ENCODE data around the gene HCFC1. TPM values are rescaled to one million over a fixed set of nuclear protein-coding genes. Genes with fewer than 3 reads are reported as not detected.
A peak's percentile ranks its signal among the peaks of the same experiment; 100 is the strongest.

Gene HCFC1
- total and polyA plus RNA-seq, 9 of the 15 experiments (the other 6 are each of a cell fraction or from before 2014, with no cell fraction given) = 2.8 to 133 (median 17.1) TPM

DNA sequence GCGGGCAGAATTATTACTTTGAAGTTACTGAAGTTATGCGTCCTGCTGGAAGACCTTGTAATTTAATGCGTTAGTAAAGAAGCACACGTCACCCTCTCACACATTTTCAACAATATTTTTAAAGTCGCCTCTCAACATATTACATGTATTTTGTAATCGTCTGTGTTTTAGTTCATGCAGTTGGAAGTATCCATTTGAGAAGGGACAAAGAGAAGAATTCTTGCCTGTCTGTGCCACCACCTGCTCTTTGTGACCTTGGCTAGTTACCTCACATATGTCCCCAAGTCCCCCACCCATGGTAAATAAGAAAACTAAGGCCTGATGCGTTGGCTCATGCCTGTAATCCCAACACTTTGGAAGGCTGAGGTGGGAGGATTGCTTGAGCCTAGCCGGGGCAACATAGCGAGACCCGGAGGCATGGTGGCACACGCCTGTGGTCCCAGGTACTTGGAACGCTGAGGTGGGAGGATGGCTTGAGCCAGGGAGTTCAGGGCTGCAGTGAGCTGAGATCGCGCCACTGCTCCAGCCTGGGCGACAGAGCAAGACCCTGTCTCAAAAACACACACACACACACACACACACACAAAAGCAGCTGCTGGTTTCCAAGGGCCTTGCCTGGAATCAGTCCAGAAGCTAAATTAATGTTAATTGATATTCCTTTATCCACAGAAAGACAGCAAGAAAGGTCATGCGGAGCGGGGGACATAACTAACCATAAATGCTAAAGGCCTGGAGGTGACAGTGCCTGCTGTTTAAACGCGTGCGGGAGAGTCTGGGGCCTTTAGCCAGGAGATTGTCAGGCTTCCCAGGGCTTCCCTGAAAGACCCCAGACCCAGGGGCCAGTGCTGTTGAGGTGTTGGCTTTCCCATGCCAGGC lies 1.7 kb upstream of the HCFC1 start (continued):
- TF ChIP-seq, protein P1, sequence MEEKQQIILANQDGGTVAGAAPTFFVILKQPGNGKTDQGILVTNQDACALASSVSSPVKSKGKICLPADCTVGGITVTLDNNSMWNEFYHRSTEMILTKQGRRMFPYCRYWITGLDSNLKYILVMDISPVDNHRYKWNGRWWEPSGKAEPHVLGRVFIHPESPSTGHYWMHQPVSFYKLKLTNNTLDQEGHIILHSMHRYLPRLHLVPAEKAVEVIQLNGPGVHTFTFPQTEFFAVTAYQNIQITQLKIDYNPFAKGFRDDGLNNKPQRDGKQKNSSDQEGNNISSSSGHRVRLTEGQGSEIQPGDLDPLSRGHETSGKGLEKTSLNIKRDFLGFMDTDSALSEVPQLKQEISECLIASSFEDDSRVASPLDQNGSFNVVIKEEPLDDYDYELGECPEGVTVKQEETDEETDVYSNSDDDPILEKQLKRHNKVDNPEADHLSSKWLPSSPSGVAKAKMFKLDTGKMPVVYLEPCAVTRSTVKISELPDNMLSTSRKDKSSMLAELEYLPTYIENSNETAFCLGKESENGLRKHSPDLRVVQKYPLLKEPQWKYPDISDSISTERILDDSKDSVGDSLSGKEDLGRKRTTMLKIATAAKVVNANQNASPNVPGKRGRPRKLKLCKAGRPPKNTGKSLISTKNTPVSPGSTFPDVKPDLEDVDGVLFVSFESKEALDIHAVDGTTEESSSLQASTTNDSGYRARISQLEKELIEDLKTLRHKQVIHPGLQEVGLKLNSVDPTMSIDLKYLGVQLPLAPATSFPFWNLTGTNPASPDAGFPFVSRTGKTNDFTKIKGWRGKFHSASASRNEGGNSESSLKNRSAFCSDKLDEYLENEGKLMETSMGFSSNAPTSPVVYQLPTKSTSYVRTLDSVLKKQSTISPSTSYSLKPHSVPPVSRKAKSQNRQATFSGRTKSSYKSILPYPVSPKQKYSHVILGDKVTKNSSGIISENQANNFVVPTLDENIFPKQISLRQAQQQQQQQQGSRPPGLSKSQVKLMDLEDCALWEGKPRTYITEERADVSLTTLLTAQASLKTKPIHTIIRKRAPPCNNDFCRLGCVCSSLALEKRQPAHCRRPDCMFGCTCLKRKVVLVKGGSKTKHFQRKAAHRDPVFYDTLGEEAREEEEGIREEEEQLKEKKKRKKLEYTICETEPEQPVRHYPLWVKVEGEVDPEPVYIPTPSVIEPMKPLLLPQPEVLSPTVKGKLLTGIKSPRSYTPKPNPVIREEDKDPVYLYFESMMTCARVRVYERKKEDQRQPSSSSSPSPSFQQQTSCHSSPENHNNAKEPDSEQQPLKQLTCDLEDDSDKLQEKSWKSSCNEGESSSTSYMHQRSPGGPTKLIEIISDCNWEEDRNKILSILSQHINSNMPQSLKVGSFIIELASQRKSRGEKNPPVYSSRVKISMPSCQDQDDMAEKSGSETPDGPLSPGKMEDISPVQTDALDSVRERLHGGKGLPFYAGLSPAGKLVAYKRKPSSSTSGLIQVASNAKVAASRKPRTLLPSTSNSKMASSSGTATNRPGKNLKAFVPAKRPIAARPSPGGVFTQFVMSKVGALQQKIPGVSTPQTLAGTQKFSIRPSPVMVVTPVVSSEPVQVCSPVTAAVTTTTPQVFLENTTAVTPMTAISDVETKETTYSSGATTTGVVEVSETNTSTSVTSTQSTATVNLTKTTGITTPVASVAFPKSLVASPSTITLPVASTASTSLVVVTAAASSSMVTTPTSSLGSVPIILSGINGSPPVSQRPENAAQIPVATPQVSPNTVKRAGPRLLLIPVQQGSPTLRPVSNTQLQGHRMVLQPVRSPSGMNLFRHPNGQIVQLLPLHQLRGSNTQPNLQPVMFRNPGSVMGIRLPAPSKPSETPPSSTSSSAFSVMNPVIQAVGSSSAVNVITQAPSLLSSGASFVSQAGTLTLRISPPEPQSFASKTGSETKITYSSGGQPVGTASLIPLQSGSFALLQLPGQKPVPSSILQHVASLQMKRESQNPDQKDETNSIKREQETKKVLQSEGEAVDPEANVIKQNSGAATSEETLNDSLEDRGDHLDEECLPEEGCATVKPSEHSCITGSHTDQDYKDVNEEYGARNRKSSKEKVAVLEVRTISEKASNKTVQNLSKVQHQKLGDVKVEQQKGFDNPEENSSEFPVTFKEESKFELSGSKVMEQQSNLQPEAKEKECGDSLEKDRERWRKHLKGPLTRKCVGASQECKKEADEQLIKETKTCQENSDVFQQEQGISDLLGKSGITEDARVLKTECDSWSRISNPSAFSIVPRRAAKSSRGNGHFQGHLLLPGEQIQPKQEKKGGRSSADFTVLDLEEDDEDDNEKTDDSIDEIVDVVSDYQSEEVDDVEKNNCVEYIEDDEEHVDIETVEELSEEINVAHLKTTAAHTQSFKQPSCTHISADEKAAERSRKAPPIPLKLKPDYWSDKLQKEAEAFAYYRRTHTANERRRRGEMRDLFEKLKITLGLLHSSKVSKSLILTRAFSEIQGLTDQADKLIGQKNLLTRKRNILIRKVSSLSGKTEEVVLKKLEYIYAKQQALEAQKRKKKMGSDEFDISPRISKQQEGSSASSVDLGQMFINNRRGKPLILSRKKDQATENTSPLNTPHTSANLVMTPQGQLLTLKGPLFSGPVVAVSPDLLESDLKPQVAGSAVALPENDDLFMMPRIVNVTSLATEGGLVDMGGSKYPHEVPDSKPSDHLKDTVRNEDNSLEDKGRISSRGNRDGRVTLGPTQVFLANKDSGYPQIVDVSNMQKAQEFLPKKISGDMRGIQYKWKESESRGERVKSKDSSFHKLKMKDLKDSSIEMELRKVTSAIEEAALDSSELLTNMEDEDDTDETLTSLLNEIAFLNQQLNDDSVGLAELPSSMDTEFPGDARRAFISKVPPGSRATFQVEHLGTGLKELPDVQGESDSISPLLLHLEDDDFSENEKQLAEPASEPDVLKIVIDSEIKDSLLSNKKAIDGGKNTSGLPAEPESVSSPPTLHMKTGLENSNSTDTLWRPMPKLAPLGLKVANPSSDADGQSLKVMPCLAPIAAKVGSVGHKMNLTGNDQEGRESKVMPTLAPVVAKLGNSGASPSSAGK (IDR thresholded peaks at IDR 0.05) = peak; percentile 17; the same call in 1 of the 2 replicates
- TF ChIP-seq ZNF121 (CRISPR knock-in tag; conservative IDR thresholded peaks at IDR 0.05) (peak; percentile 100), BCOR (IDR thresholded peaks at IDR 0.05) (0 out of 2 replicates have a peak, but pooled peaks have one; percentile 44), POLR2A (conservative IDR thresholded peaks at IDR 0.05) (peak; percentile 67), BRD4 (IDR thresholded peaks at IDR 0.05) (0 out of 2 replicates have a peak, but pooled peaks have one; percentile 44), NFIC (IDR thresholded peaks at IDR 0.05) (0 out of 2 replicates have a peak, but pooled peaks have one; percentile 40), ZNF165 (CRISPR knock-in tag; IDR thresholded peaks at IDR 0.05; ENCODE audit: borderline replicate concordance) (no peak), TAF9B (IDR thresholded peaks at IDR 0.05; ENCODE audit: partially characterized antibody) (peak; percentile 21), NFRKB (IDR thresholded peaks at IDR 0.05; ENCODE audit: low read depth) (peak; percentile 77; the same call in 1 of the 2 replicates), ZBTB7A (IDR thresholded peaks at IDR 0.05; ENCODE audit: borderline replicate concordance, control insufficient read depth, low read depth, low read length) (0 out of 2 replicates have a peak, but pooled peaks have one; percentile 24)
